Activated B cell treated with CpG ODN at 0.5 μM for 24 hours (primary cell): Measurements from ENCODE around the gene GPR137. TPM values are rescaled to one million over a fixed set of nuclear protein-coding genes. Genes with fewer than 3 reads are reported as not detected.

ENCODE experiments used
- ATAC-seq: fragments of 200-7000 bp; cut with Tn5 transposase; one replicate; pipeline ENCODE4 v1.10.0; 2021; ENCODE audit warnings: low read depth, mild to moderate bottlenecking, moderate library complexity
- CTCF ChIA-PET: fragments of 350-600 bp; sonication (Branson Sonifier 250); formaldehyde crosslinking; loops from one replicate; lab custom pipeline; 2021; ENCODE audit warnings: antibody characterized with exemption; lab: Charles Lee
- POLR2A ChIA-PET: fragments of 350-600 bp; sonication (Branson Sonifier 250); formaldehyde crosslinking; loops from one replicate; lab custom pipeline; 2021; ENCODE audit warnings: antibody characterized with exemption; lab: Charles Lee
- DNase-seq: peaks from one replicate; pipeline ENCODE4 v3.0.0; 2022
- H3K27ac Mint-ChIP-seq: one replicate; pipeline ENCODE4 v1.8.0; 2020; ENCODE audit warnings: mixed read lengths
- H3K27me3 Mint-ChIP-seq: one replicate; pipeline ENCODE4 v1.8.0; 2021; ENCODE audit warnings: mixed read lengths
- H3K36me3 Mint-ChIP-seq: one replicate; pipeline ENCODE4 v1.8.0; 2021; ENCODE audit warnings: low read depth, mixed read lengths
- H3K4me1 Mint-ChIP-seq: one replicate; pipeline ENCODE4 v1.8.0; 2021; ENCODE audit warnings: mixed read lengths
- H3K4me3 Mint-ChIP-seq: one replicate; pipeline ENCODE4 v1.8.0; 2020; ENCODE audit warnings: mild to moderate bottlenecking, mixed read lengths
- H3K9me3 Mint-ChIP-seq: one replicate; pipeline ENCODE4 v1.8.0; 2020; ENCODE audit warnings: mixed read lengths
- CTCF ChIP-seq: fragments of 200-600 bp; IDR thresholded peaks from one replicate; pipeline ENCODE4 v1.8.0; 2022; ENCODE audit warnings: antibody characterized with exemption, mild to moderate bottlenecking
- intact Hi-C: fragments of 100-400 bp; cut with micrococcal nuclease; formaldehyde crosslinking; loops from one replicate; pipeline ENCODE4 v1.15.1; 2024
- total RNA-seq: library from RNA; stranded (reverse); gene quantifications from 2 replicates; pipeline ENCODE4 v1.2.3, GENCODE V29; 2022

The GPR137 gene
- total RNA-seq, 1 donor from 2014 or later, result 53.1 TPM

- DNase-seq (no peak), ATAC-seq (no peak)
- Mint-ChIP-seq H3K36me3 (peaks cover 8% of the 10 kb centered on the region), H3K4me3 (no peak overlapping the region), H3K9me3 (no peaks in the 10 kb centered on the region), H3K4me1 (peaks cover 19% of the 10 kb centered on the region), H3K27ac (no peak overlapping the region), H3K27me3 (no peaks in the 10 kb centered on the region)
- CTCF ChIA-PET, result no interaction called here
- intact Hi-C loops, result no loop called here
- POLR2A ChIA-PET, result interaction anchor here (1.0 to 1.2 kb wide), 2 partner anchors 19 to 60 kb away, joined by 3 read pairs; partner anchors contain the start of gene BAD
- TF ChIP-seq CTCF, result no peak
Measured at GRCh38 chr11:64265176-64266160, 20.2 kb upstream of the GPR137 start.

- Mint-ChIP-seq H3K27me3 (no peaks in the 10 kb centered on the region), H3K27ac (no peak overlapping the region), H3K4me3 (no peak overlapping the region), H3K36me3 (peaks cover 9% of the 10 kb centered on the region), H3K9me3 (no peaks in the 10 kb centered on the region), H3K4me1 (peaks cover 19% of the 10 kb centered on the region)
- DNase-seq (no peak), ATAC-seq (no peak)
- no peak for TF ChIP-seq CTCF
- POLR2A ChIA-PET, result no interaction called here
- CTCF ChIA-PET, result no interaction called here
- intact Hi-C loops, result no loop called here
Measured at GRCh38 chr11:64266339-64266738, 19.3 kb upstream of the GPR137 start.

GRCh38 chr11:64267207-64267945 is 18.3 kb upstream of the GPR137 start:
- no peak overlapping the region for H3K4me3 Mint-ChIP-seq
- ChIA-PET CTCF (interaction anchor here (1.1 to 5.7 kb wide), 2 partner anchors 15 to 35 kb away, joined by 3 to 55 read pairs; partner anchors contain the start of gene CATSPERZ), POLR2A (interaction anchor here (4.7 to 6.0 kb wide), 2 partner anchors 22 to 61 kb away, joined by 81 read pairs; partner anchors contain the start of genes FERMT3 and PPP1R14B)
- intact Hi-C loops, result no loop called here
- H3K36me3 Mint-ChIP-seq, result peaks cover 12% of the 10 kb centered on the region
- no peak for DNase-seq
- ATAC-seq, result no peak
- H3K27me3 Mint-ChIP-seq, result no peaks in the 10 kb centered on the region
- no peak overlapping the region for H3K27ac Mint-ChIP-seq
- no peaks in the 10 kb centered on the region for H3K9me3 Mint-ChIP-seq
- TF ChIP-seq CTCF, result no peak
- H3K4me1 Mint-ChIP-seq, result peaks cover 23% of the 10 kb centered on the region

GRCh38 chr11:64268025-64268892 is 17.4 kb upstream of the GPR137 start:
- no peaks in the 10 kb centered on the region for H3K9me3 Mint-ChIP-seq
- peak overlapping the region; percentile 95 for H3K27ac Mint-ChIP-seq
- H3K36me3 Mint-ChIP-seq, result peaks cover 11% of the 10 kb centered on the region
- peaks cover 23% of the 10 kb centered on the region for H3K4me1 Mint-ChIP-seq
- ChIA-PET POLR2A (interaction anchor here (0.8 to 6.0 kb wide), 13 partner anchors 14 to 1427 kb away, joined by 3 to 119 read pairs (median 22); partner anchors contain the start of genes BAD, DNAJC4, ESRRA and FERMT3), CTCF (interaction anchor here (0.7 to 5.7 kb wide), 7 partner anchors 16 to 64 kb away, joined by 3 to 55 read pairs (median 6); partner anchors contain the start of genes CATSPERZ, PLCB3, PRDX5 and TRMT112)
- TF ChIP-seq CTCF, result no peak
- DNase-seq (no peak), ATAC-seq (no peak)
- H3K4me3 Mint-ChIP-seq, result peak overlapping the region; percentile 97
- intact Hi-C loops, result no loop called here
- H3K27me3 Mint-ChIP-seq, result no peaks in the 10 kb centered on the region
